Osteocyte (in vitro differentiated cells): ENCODE data around the gene PRR15. TPM values are rescaled to one million over a fixed set of nuclear protein-coding genes. Genes with fewer than 3 reads are reported as not detected.

Experiments used
- DNase-seq: peaks from one replicate; pipeline ENCODE4 v3.0.0; 2021; ENCODE audit warnings: mixed read lengths; ENCODE audit not compliant: unreplicated experiment; ENCODE audit errors: extremely low spot score
- H3K27ac Mint-ChIP-seq: one replicate; pipeline ENCODE4 v1.8.0; 2021; ENCODE audit warnings: mild to moderate bottlenecking, mixed read lengths; ENCODE audit not compliant: unreplicated experiment
- H3K27me3 Mint-ChIP-seq: one replicate; pipeline ENCODE4 v1.8.0; 2021; ENCODE audit warnings: mixed read lengths; ENCODE audit not compliant: unreplicated experiment
- H3K36me3 Mint-ChIP-seq: one replicate; pipeline ENCODE4 v1.8.0; 2021; ENCODE audit warnings: mixed read lengths; ENCODE audit not compliant: unreplicated experiment
- H3K4me1 Mint-ChIP-seq: one replicate; pipeline ENCODE4 v1.8.0; 2021; ENCODE audit warnings: mixed read lengths; ENCODE audit not compliant: unreplicated experiment
- H3K4me3 Mint-ChIP-seq: one replicate; pipeline ENCODE4 v1.8.0; 2021; ENCODE audit warnings: mild to moderate bottlenecking, moderate library complexity, mixed read lengths; ENCODE audit not compliant: unreplicated experiment
- H3K9me3 Mint-ChIP-seq: one replicate; pipeline ENCODE4 v1.8.0; 2021; ENCODE audit warnings: mixed read lengths; ENCODE audit not compliant: unreplicated experiment
- CTCF ChIP-seq: fragments of 200-600 bp; sonication (generic); IDR thresholded peaks from 2 replicates; pipeline ENCODE4 v1.5.0; 2021; ENCODE audit warnings: antibody characterized with exemption, mild to moderate bottlenecking, moderate library complexity
- total RNA-seq: library from RNA; stranded (reverse); gene quantifications from 2 replicates; pipeline ENCODE4 v1.2.1, GENCODE V29; 2021

The PRR15 gene
- total RNA-seq, 1 donor from 2014 or later = 0.73 TPM

- no peaks in the 10 kb centered on the region for H3K36me3 Mint-ChIP-seq
- H3K4me1 Mint-ChIP-seq = no peaks in the 10 kb centered on the region
- TF ChIP-seq CTCF = no peak
- DNase-seq = no peak
- H3K27ac Mint-ChIP-seq = no peak overlapping the region
- H3K27me3 Mint-ChIP-seq = no peaks in the 10 kb centered on the region
- no peak overlapping the region for H3K4me3 Mint-ChIP-seq
- H3K9me3 Mint-ChIP-seq = no peaks in the 10 kb centered on the region
These were observed 33.6 kb downstream of the PRR15 start for GRCh38 chr7:29597266-29597665.

- no peak for TF ChIP-seq CTCF
- Mint-ChIP-seq H3K36me3 (no peaks in the 10 kb centered on the region), H3K27ac (no peak overlapping the region), H3K27me3 (no peaks in the 10 kb centered on the region), H3K4me3 (no peak overlapping the region), H3K4me1 (no peaks in the 10 kb centered on the region), H3K9me3 (no peaks in the 10 kb centered on the region)
- DNase-seq = no peak
These were observed 34.5 kb downstream of the PRR15 start for GRCh38 chr7:29598137-29598536.

GRCh38 chr7:29598613-29599012 is 35.0 kb downstream of the PRR15 start:
- Mint-ChIP-seq H3K27ac (no peak overlapping the region), H3K36me3 (no peaks in the 10 kb centered on the region), H3K4me1 (no peaks in the 10 kb centered on the region), H3K9me3 (no peaks in the 10 kb centered on the region), H3K4me3 (no peak overlapping the region), H3K27me3 (no peaks in the 10 kb centered on the region)
- DNase-seq = no peak
- no peak for TF ChIP-seq CTCF

- TF ChIP-seq CTCF = no peak
- no peak overlapping the region for H3K4me3 Mint-ChIP-seq
- no peaks in the 10 kb centered on the region for H3K36me3 Mint-ChIP-seq
- DNase-seq = no peak
- no peaks in the 10 kb centered on the region for H3K4me1 Mint-ChIP-seq
- no peaks in the 10 kb centered on the region for H3K9me3 Mint-ChIP-seq
- H3K27ac Mint-ChIP-seq = no peak overlapping the region
- no peaks in the 10 kb centered on the region for H3K27me3 Mint-ChIP-seq
These were observed 35.4 kb downstream of the PRR15 start for GRCh38 chr7:29599026-29599425.

GRCh38 chr7:29600661-29601060 is 37.0 kb downstream of the PRR15 start:
- no peaks in the 10 kb centered on the region for H3K9me3 Mint-ChIP-seq
- no peak for TF ChIP-seq CTCF
- H3K4me1 Mint-ChIP-seq = peaks cover 2% of the 10 kb centered on the region
- H3K27ac Mint-ChIP-seq = no peak overlapping the region
- DNase-seq = no peak
- H3K36me3 Mint-ChIP-seq = no peaks in the 10 kb centered on the region
- H3K4me3 Mint-ChIP-seq = no peak overlapping the region
- H3K27me3 Mint-ChIP-seq = no peaks in the 10 kb centered on the region
